Stimulated activated CD8-positive, alpha-beta memory T cell treated with anti-CD3 and anti-CD28 coated beads, Interleukin-12 subunit alpha, Interleukin-12 subunit beta, amount 100 ng/mL, for 1 hour (primary cell): ENCODE data around the gene MOXD1.

Source experiments
- DNase-seq: peaks from one replicate; pipeline ENCODE4 v3.0.0-alpha.2; 2020; ENCODE audit warnings: low read depth

MOXD1 gene

DNA sequence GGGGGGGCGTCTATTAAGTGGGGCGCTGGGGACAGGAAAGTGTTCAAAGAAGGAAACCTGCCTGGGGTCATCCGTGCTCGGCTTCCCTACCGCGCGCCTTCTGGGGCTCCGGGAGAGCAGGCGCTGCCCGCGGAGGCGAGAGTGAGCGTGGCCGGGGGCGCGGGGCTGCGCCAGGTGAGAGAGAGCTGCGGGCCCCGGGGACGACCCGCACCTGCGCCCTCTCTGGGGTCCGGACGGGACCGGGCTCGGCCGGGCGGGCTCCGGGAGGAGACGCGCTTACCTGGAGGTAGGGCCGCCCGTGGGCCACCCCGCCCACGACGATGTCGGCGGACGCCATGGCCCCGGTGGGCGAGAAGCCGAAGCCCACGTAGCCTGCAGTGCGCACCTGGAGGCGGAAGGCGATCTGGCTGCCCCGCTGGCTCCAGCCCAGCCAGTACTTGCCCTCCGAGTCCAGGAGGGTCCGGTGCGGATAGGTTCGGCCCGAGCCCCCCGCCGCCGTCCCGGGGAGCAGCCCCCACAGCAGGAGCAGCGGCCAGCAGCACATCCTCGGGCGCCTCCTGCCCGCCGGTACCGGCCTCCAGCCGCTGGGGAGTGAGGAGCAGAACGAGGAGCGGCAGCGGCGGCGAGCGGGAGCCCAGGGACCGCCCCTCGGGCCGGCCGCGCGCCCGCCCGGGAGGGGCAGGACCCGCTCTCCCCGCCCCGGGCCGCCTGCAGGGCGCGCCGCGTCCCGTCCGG, at the start of gene MOXD1:
TSS of gene MOXD1 (minus strand) at position 593 of the 735 bp plus-strand sequence. CDS start at position 544, 49 bp downstream.
- DNase-seq: no peak

DNA sequence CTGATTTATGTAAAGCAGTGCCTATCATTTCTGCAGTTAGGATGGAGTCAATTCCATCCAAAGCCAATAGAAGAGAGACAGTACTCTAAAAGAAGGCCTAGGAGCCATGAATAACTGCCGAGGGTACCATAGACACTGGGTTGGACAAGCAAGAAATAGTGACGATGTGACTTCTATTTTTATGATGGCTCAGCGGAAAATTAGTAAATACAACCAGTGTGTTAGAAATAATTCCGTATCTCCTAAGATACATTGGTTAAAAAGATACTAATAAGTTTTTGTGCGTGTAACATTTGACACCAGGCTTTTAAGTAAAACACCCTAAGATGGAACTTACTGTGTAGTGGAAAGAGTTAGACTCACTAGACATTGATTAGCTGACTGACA, 45.6 kb upstream of the MOXD1 start:
- DNase-seq: no peak

DNA sequence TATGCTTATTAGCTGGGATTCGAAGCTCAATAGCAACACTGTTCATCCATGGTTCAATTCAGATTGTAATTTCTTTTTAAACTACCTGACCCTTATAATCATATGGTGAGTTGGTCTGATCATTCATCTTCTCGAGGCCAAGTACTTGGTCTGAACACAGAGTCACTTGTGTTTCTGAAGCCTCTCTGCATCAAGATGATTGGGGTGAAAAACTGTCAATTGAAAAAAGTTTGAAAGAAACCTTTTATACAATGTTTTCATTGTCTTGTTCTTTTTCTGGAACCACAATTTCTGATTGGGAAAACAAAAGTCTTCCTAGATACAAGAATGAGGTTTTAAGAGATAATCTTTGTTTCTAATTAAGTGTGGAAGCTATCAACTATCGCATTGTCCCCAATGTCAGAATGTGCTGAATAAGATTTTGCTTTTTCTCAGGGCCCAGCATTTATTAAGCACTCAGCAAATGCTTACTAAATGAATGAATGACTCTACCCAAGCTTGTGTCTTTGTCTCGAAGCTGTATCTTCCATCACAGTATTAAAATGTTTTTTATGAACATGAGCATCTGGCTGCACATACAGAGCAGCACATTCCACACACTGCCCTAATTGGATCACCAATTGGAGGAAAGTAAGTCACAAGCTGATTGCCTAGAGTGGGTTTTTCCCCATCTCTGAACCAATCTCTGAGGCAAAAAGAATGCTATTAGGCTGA, 45.0 kb upstream of the MOXD1 start:
- no peak for DNase-seq

DNA sequence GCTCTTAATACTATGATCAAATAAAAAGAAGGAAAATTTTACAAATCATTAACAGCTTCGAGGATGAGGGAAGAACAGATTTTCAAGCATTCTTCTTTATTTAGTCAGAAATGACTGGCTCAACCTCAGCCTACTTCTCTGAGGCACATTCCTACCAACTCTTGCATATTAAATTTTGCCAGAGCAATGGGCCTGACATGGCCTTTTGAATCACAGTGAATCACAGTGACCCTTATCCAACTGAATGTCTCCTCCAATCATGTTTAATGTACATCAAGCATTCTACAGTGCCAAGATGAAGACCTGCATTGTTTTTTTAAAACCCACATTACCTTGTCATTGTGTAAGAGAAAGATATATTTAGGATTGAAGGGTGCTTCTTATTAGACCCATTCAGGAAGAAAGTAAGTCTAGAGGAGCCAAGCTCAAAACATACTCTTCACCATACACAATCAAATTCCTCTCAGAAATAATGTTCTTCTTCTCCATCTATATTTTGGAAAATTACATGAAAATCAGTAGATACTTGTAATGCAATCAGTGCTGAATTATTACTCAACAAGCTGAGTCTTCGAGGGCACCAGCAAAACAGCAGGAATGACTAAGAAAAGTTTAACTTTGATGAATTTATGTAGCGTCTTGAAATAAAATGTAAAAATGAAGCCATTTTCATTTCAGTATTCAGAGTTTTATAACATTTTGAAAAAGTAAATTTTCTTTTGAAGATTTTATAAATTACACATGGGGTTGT, 44.1 kb upstream of the MOXD1 start:
- DNase-seq: no peak

DNA sequence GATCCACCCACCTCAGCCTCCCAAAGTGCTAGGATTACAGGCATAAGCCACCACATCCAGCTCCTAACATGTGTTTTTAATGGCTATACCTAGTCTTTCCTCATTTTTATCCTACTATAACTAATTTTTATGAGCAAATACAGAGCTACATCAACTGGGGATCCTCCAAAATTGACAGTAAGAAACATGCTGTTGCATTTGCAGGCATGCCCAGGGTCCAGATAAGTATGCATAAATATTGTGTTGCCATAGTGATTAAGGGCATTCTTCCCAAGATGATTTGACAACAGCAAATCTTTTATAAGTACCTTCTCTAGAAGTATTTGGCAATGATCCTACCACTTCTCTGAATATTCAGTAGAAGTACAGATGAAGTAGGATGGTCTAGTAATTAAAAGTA, 41.9 kb upstream of the MOXD1 start:
- DNase-seq: no peak

DNA sequence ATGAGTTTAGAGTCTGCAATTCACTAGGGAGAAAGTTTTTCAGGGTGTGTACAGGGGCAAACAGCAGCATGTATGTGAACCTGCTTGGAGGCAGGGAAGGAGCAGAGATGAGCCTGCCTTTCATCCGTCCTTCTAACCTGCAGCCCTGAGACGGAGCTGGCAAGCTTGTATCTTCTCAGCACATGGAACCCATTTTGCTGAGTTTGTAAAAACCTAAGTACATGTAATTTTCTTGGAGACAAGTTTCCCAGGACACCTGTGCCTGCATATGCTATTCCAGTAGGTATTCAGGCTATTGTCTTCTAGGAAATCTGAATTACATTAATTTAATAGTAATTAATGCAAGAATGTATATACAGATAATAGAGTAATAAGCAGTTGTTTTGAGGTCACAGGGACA, 28.8 kb upstream of the MOXD1 start:
- no peak for DNase-seq

DNA sequence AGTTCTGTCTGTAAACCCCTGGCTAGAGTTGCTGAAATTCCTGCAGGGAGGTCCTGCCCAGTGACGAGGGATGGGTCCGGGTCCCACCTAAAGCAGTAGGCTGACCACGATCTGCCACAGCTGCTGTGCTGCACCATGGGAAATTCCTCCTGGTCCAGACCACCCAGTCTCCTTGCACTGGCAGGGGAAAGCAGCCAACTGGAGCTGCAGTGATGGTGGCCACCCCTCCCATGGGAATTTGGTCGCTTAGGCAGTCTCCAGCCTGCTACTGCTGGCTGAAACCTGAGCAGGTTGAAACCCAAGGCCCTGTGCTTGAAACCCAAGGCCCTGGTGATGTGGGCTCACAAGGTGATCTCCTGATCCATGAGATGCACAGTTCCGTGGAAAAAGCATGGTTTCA, 23.9 kb upstream of the MOXD1 start:
- no peak for DNase-seq

DNA sequence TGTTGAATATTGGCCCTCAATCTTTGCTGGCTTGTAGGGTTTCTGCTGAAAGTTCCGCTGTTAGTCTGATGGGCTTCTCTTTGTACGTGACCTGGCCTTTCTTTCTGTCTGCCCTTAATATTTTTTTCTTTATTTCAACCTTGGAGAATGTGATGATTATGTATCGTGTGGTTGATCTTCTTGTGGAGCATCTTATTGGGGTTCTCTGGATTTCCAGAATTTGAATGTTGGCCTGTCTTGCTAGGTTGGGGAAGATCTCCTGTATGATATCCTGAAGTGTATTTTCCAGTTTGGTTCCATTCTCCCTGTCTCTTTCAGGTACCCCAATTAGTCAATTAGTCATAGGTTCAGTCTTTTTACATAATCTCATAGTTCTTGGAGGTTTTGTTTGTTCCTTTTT, 22.6 kb upstream of the MOXD1 start:
- no peak for DNase-seq

DNA sequence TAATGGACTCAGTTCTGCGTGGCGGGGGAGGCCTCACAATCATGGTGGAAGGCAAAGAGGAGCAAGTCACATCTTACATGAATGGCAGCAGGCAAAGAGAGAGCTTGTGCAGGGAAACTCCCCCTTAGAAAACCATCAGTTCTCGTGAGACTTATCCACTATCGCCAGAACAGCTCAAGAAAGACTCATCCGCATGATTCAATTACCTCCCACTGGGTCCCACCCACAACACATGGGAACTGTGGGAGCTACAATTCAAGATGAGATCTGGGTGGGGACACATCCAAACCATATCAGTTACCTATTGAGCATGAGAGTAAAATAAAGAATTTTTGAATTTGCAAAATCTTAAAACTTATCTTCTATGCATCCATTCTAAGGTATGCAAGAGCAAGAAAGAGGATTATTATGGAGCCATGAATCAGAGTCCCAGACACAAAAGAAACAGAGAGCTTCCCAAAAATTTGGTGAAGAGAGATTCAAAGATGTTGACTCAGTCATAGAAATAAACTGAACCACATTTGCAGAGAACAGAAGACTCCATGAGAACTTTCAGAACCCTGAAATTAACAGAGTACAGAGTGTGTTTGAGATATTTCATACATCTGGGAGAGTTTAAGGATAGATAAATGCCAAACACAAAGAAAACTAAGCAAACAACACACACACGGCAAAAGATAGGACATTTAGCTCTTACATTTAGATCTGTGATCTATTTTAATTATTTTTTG, 17.1 kb upstream of the MOXD1 start:
- no peak for DNase-seq

DNA sequence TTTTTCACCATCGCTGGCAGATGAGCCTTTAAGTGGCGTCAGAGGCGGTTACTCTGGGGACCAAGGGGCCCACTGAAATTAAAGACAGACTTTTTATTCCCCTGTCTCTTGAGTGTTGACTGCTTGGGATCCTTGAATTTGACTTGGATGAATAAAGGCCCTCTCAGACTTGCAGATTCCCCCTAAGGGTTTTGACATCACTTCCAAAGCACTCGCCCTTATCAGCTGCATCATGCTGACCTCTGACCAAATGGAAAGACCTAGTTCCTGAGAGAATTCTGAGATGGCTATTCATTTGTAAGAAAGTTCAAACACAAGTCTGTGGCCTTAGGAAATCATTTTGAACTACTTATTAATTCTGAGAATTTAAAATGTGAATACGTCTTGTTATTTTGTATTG, 13.5 kb upstream of the MOXD1 start:
- DNase-seq: no peak

DNA sequence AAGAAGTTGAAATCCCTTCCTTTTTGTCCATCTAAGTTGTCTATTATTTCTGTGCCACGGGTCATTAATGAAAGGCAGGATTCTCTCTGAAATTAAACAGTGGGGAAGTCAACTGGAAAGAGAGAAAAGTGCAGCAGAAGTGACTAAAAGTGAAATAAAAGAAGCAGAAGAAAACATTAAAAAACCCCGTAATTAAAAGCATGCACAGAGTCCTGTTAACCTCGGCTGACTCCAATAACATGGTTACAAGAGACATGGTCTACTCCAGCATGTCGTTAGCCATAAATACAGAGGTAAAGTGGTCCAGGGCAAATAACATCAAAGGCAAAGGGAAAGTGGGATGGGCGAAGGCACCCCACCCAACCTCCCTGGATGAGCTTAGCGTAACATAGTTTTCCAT, 13.0 kb upstream of the MOXD1 start:
- DNase-seq: no peak

DNA sequence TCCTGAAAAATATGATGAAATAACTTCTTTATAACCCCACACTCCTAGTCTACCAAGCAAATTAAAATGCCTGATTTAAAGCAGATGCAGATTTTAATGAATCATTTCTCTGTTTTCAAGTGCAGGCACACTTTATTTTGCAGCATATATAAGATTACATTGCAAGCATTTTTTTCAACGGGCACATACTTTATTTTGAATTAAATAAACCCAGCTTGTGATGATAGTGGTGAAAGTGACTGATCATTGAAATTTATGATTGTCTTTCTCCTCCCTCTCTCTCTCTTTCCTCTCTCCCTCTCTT, 12.2 kb upstream of the MOXD1 start:
- no peak for DNase-seq

DNA sequence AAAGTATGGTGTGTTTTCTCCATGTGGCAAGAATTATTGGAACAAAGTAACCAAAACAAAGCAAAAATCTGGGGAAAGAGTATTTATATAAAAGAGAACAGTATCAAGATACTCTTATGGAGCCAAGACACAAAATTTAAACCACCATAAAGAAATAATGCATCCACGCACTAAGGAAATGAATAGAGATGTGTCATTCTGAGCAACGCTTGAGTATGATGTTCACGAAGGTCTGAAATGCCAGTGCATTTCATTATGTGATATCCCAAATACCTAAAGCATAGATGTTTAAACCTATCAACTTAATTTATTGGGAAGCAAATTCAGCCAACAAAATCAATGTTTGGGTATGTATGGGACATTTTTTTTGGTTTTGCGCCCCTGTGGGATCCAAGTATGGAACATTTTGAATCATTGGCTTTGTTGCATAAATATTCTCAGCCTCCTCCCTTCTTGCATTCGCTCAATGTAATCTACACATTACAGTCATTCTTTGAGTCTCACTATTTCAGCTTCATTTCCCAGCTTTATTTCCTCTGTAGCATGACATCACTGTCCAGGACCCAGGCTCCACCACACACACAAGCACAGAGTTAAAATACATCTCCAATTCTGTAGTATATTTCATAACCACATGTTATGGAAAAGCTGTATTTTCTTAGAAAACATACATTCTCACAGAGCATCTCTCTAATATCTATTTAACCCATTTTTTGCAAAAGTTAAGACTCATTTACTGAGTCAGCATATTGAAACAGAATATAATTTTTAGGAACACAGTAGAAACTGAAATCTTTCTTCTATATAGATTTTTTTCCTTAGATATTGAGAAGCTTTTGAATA, 11.6 kb upstream of the MOXD1 start:
- no peak for DNase-seq

DNA sequence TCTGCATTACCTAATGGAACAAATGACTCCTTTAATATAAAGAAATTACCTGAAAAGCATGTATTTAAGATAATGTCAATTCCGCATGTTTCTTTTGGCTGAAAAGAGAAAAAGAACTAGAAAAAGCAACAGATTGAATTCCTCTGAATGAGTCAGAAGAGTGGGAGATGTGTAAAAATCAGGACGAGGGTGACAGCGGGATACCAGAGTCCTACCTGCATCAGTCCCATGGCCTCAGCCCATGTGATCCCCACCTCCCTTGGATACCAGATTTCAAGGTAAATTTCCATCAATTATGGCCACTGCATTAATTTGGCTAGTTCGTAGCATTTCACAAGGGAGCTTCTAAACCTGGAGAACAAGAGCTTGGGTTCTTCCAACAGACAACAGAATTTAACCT, 10.0 kb upstream of the MOXD1 start:
- DNase-seq: no peak

DNA sequence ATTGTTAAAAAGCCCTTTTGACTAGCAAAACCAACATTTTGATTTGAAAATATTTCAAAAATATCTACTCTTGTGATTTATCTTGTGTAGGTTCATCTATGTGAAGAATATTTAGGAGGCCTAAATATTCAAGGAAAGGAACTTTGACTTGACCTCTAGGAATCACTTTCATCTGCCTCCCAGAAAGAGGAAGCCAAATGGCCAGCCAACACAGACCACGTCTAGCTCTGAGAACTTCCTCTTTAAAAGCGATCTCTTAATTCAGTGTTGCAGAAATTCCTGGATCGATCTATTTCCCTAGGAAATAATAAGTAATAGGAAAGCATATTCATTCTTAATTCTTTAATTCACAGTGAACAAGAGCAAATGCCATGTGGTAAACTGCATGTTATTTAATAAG, 9.6 kb upstream of the MOXD1 start:
- no peak for DNase-seq

DNA sequence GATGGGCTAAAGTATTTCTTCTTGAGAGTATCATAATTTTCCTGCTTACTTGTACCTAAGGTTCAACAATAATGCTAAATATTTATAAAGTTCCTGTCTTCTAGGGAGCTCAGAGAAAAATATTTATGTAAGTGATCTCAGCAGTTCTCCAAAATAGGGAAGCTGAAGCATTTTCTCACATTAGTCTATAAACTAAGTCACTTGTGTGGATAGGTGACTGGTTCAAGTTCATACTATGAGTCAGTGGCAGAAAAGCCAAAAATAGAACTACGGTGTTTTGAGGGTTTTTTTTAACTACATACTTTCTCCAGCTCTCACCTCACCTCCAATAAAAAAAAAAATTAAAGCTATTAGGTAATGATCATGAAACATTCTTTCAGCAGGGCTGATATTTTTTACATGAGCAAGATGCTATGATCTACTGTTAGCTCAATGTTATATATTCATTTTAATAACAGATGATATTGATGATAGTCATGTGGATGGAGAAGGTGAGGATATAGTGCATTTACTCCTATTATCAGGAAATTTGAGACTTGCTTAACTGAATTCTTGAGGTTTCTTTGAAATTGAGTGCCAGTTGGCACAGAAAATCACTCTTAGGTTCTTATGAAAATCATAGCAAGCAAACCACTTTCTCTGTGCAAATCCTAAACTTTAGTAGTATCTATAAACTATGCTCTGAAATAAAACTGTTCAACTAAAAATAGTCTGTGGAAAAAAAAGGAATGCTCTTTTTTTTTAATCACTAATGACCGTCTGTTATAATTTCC, 4.1 kb upstream of the MOXD1 start:
- no peak for DNase-seq

DNA sequence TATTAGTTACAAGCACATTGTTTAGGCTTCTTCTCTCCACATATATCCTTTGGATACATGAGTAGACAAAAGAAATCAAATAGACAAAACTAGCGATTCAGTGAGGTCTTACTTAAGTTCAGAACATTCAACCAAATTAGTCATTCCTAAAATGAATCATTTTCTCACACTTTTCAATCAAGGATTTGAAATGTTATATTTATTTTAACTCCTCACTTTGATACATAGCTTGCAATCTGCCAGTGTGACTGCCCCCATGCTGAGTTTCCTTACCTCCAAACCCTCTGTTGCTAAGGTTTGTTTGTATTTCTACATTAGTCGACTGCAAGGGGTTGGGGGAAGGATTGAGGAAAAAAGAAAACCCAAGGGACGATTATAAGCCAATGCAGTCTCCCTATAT, 3.5 kb upstream of the MOXD1 start:
- no peak for DNase-seq

DNA sequence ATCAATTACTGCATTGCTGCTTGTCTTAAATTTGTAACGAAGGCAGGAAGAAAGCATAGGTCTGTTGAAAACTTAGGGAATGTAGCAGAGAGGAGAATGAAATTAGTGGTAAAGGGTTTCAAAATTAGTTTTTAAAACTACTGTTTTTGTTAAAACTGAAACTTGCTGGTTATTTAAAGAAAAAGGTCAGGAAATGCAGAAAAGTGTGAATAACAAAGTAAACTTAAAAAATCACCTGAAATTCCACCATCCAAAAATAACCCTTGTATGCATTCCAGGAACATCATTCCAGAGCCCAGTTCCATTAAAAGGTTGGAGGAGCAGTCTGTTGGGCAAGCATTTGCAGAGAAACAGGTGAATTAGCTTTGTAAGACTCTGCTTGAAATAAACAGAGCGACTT, 3.1 kb upstream of the MOXD1 start:
- DNase-seq: no peak

DNA sequence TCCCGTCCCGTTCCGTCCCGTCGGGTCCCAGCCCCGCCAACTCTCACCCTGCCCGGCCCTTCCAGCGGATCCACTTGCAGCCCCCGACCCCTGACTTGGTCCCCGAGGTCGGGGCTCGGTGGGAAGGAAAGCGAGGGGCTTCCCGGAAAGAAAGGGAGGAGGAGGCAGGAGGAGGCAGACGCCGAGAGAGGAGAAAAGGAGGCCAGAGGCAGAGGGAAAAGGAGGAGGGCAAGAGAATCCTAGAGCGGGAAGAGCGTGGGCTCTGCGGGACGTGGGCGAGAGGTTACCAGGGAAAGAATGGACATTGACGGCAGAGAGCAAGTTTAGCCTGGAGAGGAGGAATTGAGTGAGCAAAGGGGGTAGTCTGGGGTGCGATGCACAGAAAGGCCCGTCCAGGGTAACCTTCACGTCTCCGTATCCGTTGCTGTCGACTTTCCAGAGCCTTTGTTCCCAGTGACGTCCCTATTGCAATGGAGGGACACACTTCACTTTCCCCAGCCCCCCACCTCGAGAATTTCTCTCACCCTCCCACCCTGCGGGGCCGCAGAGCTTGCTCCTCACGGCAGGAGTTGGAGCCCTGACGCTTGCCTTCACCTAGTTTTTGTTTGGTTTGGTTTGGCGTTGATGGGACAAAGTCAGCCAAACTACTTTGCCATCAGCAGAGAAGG, 477 bp upstream of the MOXD1 start:
- DNase-seq: no peak

DNA sequence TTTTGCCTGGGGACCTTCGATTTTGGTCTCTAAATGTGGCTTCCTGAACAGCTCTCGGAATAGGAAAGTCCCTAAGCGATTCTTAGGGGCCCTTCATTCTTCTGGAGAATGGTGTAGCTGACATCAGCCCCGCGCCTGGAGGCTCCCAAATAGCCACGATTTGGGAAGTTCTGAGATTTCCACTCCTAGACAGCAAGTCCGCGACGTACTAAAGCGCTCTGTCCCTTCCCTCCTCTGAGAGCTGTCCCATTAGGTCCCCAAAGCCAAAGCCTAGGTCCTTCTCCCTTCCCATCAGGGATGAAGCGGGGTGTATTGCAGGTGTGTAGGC, 756 bp downstream of the MOXD1 start:
- no peak for DNase-seq
